ENCODE results near the gene TMEM8B.

GRCh38 chr9:35862328-35862727, 33.3 kb downstream of the TMEM8B start:
- TF ChIP-seq TAF1 (IDR thresholded peaks at IDR 0.05; ENCODE audit: borderline replicate concordance, insufficient read depth, low read length), result no peak
- no peak for TF ChIP-seq REST (IDR thresholded peaks at IDR 0.05; ENCODE audit: insufficient read depth in 1 of 2, low read depth in 2 of 2, low read length in 2 of 2)
- no peak for TF ChIP-seq POLR2AphosphoS5 (IDR thresholded peaks at IDR 0.05; ENCODE audit: low read depth, low read length)
- TF ChIP-seq SIN3A (IDR thresholded peaks at IDR 0.05; ENCODE audit: borderline replicate concordance, insufficient read depth, low read length), result no peak
- no peak for TF ChIP-seq FOXP2 (optimal IDR thresholded peaks at IDR 0.05; ENCODE audit: borderline replicate concordance, extremely low read depth, extremely low read length, insufficient read depth)

Measured in PFSK-1 (cell line).